T-helper 1 cell treated with Interleukin-12 subunit alpha and Interleukin-12 subunit beta and Interleukin-4 antibody, amounts not matched to agents 30 μg/mL and 1 μg/mL, for 36 hours (primary cell): ENCODE measurements around the gene ATG13.

Experiments used
- H3K27ac Mint-ChIP-seq: one replicate; pipeline ENCODE4 v1.8.0; 2021; ENCODE audit warnings: mild to moderate bottlenecking, mixed read lengths
- H3K27me3 Mint-ChIP-seq: one replicate; pipeline ENCODE4 v1.8.0; 2021; ENCODE audit warnings: low read depth, mixed read lengths
- H3K36me3 Mint-ChIP-seq: one replicate; pipeline ENCODE4 v1.8.0; 2021; ENCODE audit warnings: low read depth, mixed read lengths
- H3K4me1 Mint-ChIP-seq: one replicate; pipeline ENCODE4 v1.8.0; 2021; ENCODE audit warnings: low read depth, mixed read lengths
- H3K4me3 Mint-ChIP-seq: one replicate; pipeline ENCODE4 v1.8.0; 2021; ENCODE audit warnings: mild to moderate bottlenecking, moderate library complexity, mixed read lengths
- H3K9me3 Mint-ChIP-seq: one replicate; pipeline ENCODE4 v1.8.0; 2021; ENCODE audit warnings: mixed read lengths

ATG13 gene

DNA sequence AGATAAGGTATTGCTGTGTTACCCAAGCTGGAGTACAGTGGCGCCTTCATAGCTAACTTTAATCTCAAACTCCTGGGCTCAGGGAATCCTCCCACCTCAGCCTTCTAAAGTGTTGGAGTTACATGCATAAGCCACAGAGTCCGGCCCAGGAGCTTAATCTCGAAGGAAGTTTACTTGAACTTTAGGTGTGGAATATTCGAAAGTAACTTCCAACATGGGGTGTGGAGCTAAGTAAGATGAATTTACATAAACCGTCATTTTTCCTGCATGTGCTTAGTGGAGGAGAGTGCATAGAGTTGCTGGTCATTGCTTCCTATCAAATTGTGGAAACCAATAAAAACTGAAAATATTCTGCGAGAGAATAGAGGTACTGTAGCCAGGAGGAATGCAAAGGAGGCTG lies 1.5 kb downstream of the ATG13 start:
- no peak overlapping the region for H3K27ac Mint-ChIP-seq
- H3K4me1 Mint-ChIP-seq = peaks cover 33% of the 10 kb centered on the region
- H3K27me3 Mint-ChIP-seq = no peaks in the 10 kb centered on the region
- H3K4me3 Mint-ChIP-seq = peak overlapping the region; percentile 66
- peaks cover 20% of the 10 kb centered on the region for H3K36me3 Mint-ChIP-seq
- H3K9me3 Mint-ChIP-seq = no peaks in the 10 kb centered on the region

GRCh38 chr11:46625406-46625805 lies 8.1 kb downstream of the ATG13 start:
- Mint-ChIP-seq H3K36me3 (peaks cover 28% of the 10 kb centered on the region), H3K27me3 (no peaks in the 10 kb centered on the region), H3K9me3 (no peaks in the 10 kb centered on the region), H3K27ac (no peak overlapping the region), H3K4me3 (no peak overlapping the region), H3K4me1 (peaks cover 10% of the 10 kb centered on the region)

- Mint-ChIP-seq H3K4me1 (peaks cover 9% of the 10 kb centered on the region), H3K4me3 (no peak overlapping the region), H3K27ac (no peak overlapping the region), H3K27me3 (no peaks in the 10 kb centered on the region), H3K36me3 (peaks cover 23% of the 10 kb centered on the region), H3K9me3 (no peaks in the 10 kb centered on the region)
These were observed 11.6 kb downstream of the ATG13 start for GRCh38 chr11:46628961-46629360.

GRCh38 chr11:46630237-46630636 lies 12.9 kb downstream of the ATG13 start:
- H3K27me3 Mint-ChIP-seq = no peaks in the 10 kb centered on the region
- H3K4me3 Mint-ChIP-seq = no peak overlapping the region
- peaks cover 15% of the 10 kb centered on the region for H3K36me3 Mint-ChIP-seq
- H3K9me3 Mint-ChIP-seq = no peaks in the 10 kb centered on the region
- H3K27ac Mint-ChIP-seq = no peak overlapping the region
- H3K4me1 Mint-ChIP-seq = peaks cover 9% of the 10 kb centered on the region

DNA sequence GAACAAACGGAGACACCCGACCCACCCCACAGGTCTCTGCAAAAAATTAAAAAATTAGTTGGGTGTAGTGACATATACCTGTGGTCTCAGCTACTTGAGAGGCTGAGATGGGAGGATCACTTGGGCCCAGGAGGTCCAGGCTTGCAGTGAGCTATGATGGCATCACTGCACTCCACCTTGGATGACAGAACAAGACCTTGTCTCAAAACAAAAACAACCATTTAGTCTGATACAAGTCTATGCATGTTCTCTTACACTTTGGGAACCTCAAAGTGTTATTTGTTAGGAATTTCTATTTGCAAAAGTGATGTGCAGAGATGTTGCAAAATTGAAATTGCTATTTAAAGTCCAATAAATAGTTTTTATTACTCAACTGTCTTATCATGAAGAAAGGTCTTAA lies 14.3 kb downstream of the ATG13 start:
- Mint-ChIP-seq H3K4me3 (no peak overlapping the region), H3K36me3 (peaks cover 12% of the 10 kb centered on the region), H3K4me1 (peaks cover 9% of the 10 kb centered on the region), H3K27ac (no peak overlapping the region), H3K27me3 (no peaks in the 10 kb centered on the region), H3K9me3 (no peaks in the 10 kb centered on the region)

- peaks cover 13% of the 10 kb centered on the region for H3K36me3 Mint-ChIP-seq
- H3K27me3 Mint-ChIP-seq = no peaks in the 10 kb centered on the region
- peaks cover 9% of the 10 kb centered on the region for H3K4me1 Mint-ChIP-seq
- no peaks in the 10 kb centered on the region for H3K9me3 Mint-ChIP-seq
- no peak overlapping the region for H3K27ac Mint-ChIP-seq
- H3K4me3 Mint-ChIP-seq = no peak overlapping the region
These were observed 15.1 kb downstream of the ATG13 start for GRCh38 chr11:46632502-46632901.

DNA sequence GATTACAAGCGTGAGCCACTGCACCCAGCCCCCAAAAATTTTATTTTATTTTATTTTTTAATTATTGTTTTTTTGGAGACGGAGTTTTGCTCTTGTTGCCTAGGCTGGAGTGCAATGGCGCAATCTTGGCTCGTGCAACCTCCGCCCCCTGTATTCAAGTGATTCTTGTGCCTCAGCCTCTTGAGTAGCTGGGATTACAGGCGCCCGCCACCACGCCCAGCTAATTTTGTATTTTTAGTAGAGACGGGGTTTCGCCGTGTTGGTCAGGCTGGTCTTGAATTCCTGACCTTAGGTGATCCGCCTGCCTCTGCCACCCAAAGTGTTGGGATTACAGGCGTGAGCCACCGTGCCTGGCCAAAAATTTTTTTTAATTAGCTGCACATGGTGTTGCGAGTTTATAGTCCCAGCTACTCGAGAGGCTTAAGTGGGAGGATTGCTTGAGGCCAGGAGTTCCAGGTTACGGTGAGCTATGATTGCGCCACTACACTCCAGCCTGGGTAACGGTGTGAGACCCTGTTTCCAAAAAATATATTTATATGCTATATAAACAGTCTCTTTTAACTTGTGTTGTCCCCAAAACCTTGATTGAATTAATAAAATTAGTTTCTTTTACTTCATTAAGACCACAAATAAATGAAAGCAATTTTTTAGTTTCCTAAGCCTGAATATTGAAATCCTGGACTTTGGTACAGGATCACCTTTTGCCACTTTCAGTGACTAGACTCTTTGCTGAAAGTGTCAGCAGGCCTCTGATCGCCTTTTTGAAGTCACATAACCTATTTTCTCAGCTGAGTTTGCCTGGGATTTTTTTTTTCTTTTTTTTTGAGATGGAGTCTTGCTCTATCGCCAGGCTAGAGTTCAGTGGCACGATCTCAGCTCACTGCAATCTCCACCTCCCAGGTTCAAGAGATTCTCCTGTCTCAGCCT lies 16.2 kb downstream of the ATG13 start:
- Mint-ChIP-seq H3K27me3 (no peaks in the 10 kb centered on the region), H3K4me1 (peaks cover 10% of the 10 kb centered on the region), H3K4me3 (no peak overlapping the region), H3K27ac (no peak overlapping the region), H3K9me3 (no peaks in the 10 kb centered on the region), H3K36me3 (peaks cover 18% of the 10 kb centered on the region)

GRCh38 chr11:46635557-46636139 lies 18.3 kb downstream of the ATG13 start:
- Mint-ChIP-seq H3K4me3 (no peak overlapping the region), H3K4me1 (peaks cover 15% of the 10 kb centered on the region), H3K27ac (no peak overlapping the region), H3K9me3 (peaks cover 5% of the 10 kb centered on the region), H3K36me3 (peaks cover 26% of the 10 kb centered on the region), H3K27me3 (no peaks in the 10 kb centered on the region)

DNA sequence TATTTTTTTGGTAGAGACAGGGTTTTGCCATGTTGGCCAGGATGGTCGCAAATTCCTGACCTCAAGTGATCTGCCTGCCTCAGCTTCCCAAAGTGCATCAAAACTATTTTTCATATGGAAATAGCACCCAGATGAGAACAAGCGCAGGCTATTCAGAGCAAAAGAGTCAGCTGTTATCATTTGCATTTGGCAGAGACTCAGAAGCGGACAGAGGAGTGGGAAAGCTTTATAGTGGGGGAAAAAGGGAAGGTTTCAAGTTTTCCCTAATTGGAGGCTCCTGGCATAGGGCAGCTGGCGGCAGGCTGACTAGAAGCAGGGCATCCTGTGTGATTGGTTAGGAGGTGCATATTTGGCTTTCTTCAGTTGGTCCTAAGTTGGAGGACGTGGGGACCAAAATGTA lies 20.2 kb downstream of the ATG13 start:
- Mint-ChIP-seq H3K9me3 (peaks cover 5% of the 10 kb centered on the region), H3K36me3 (peaks cover 26% of the 10 kb centered on the region), H3K4me1 (peaks cover 8% of the 10 kb centered on the region), H3K27ac (no peak overlapping the region), H3K4me3 (no peak overlapping the region), H3K27me3 (no peaks in the 10 kb centered on the region)

DNA sequence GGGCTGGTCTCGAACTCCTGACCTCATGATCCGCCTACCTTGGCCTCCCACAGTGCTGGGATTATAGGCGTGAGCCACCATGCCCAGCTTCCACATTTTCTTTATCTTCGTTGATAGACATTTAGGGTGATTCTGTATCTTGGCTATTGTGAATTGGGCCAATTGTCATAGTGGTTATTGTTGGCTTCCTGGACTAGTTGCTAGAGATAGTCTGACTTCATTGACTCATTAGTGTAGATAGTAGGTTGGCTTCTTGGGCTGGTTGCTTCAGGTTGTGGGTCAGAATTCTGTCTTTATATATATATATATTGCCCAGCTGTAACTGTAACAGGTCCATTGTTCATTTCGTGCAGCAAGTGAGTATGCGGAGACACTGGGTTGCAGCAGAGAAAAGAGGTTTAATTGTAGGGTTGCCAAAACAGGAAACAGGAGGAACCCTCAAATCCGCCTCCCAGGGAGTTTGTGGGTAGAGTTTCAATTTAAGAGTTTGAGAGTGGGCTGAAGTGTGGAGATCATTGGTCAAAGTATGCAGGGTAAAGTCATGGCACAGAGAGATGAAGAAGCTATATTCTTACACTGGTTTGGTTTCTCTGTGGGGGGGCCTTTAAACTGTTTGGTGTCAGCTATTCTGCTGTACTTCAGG lies 22.0 kb downstream of the ATG13 start:
- Mint-ChIP-seq H3K27ac (peak overlapping the region; percentile 28), H3K9me3 (peaks cover 5% of the 10 kb centered on the region), H3K4me3 (no peak overlapping the region), H3K36me3 (peaks cover 32% of the 10 kb centered on the region), H3K27me3 (no peaks in the 10 kb centered on the region), H3K4me1 (peaks cover 6% of the 10 kb centered on the region)

GRCh38 chr11:46640036-46640788 lies 22.9 kb downstream of the ATG13 start:
- Mint-ChIP-seq H3K4me1 (peaks cover 6% of the 10 kb centered on the region), H3K36me3 (peaks cover 35% of the 10 kb centered on the region), H3K27me3 (no peaks in the 10 kb centered on the region), H3K4me3 (no peak overlapping the region), H3K9me3 (peaks cover 5% of the 10 kb centered on the region), H3K27ac (no peak overlapping the region)

GRCh38 chr11:46641639-46642038 lies 24.3 kb downstream of the ATG13 start:
- peaks cover 5% of the 10 kb centered on the region for H3K9me3 Mint-ChIP-seq
- H3K4me1 Mint-ChIP-seq = peaks cover 6% of the 10 kb centered on the region
- H3K36me3 Mint-ChIP-seq = peaks cover 37% of the 10 kb centered on the region
- no peaks in the 10 kb centered on the region for H3K27me3 Mint-ChIP-seq
- no peak overlapping the region for H3K4me3 Mint-ChIP-seq
- H3K27ac Mint-ChIP-seq = no peak overlapping the region

DNA sequence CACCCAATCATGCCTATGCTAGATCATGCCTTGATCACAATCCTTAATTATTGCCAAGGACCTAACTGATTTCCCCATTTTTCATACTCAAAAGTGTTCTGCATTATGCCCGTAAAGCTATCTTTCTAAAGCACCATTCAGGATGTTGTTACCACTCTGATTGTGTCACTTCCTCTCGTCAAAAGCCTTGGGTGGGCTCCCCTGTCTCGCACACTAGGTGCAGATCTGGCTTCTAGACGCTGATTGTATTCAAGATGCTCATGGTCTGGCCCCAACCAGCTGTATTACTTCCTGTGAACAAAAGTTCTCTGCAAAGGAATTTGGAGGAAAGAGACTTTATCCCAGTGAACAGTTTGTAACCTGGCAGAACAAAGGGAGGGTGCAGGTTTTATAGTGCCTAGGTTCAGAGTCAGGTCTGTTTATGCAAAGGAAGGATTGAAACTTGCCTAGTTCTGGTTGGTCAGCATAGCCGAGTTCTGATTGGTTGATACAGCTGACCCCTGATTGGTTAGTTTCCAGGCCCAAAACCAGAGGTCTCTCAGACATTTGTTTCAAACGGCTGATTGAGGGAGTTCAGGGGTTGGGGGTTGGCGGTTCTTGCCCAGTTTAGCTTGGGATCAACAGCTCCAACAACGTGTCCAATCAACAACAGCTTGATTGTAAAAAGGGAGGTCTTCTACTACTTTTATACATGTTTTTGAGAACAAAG lies 25.4 kb downstream of the ATG13 start:
- H3K36me3 Mint-ChIP-seq = peaks cover 35% of the 10 kb centered on the region
- peaks cover 5% of the 10 kb centered on the region for H3K9me3 Mint-ChIP-seq
- peaks cover 6% of the 10 kb centered on the region for H3K4me1 Mint-ChIP-seq
- H3K27me3 Mint-ChIP-seq = no peaks in the 10 kb centered on the region
- no peak overlapping the region for H3K4me3 Mint-ChIP-seq
- no peak overlapping the region for H3K27ac Mint-ChIP-seq

GRCh38 chr11:46643531-46643930 lies 26.2 kb downstream of the ATG13 start:
- Mint-ChIP-seq H3K4me1 (peaks cover 5% of the 10 kb centered on the region), H3K36me3 (peaks cover 34% of the 10 kb centered on the region), H3K27me3 (no peaks in the 10 kb centered on the region), H3K4me3 (no peak overlapping the region), H3K27ac (no peak overlapping the region), H3K9me3 (peaks cover 5% of the 10 kb centered on the region)
